Inflammatory macrophage treated with lipopolysaccharide for 1 hour (primary cell): ENCODE results near the gene MOK.
"Not testable (repeated sequence)": the region's sequence is repeated elsewhere in the genome, so short reads cannot be mapped to it uniquely, and the experiment has no call there.

Experiments used
- DNase-seq, 2 donors: peaks; one replicate each; pipeline ENCODE4 v3.0.0-alpha.2; 2020 to 2022

MOK gene

GRCh38 chr14:102304611-102305506 is at the start of gene MOK:
TSS of gene MOK (minus strand) at chr14:102305164. CDS start at chr14:102304968, 196 bp downstream.
- DNase-seq = peak; percentile 93 to 99

- DNase-seq = no peak
Observed at GRCh38 chr14:102353126-102353619, 48.2 kb upstream of the MOK start.

GRCh38 chr14:102352213-102352612 is 47.2 kb upstream of the MOK start:
- DNase-seq = no peak

GRCh38 chr14:102351593-102351992 is 46.6 kb upstream of the MOK start:
- DNase-seq = peak in 1 of 2 donors; percentile 35

GRCh38 chr14:102351023-102351422 is 46.1 kb upstream of the MOK start:
- no peak for DNase-seq

GRCh38 chr14:102348376-102348775 is 43.4 kb upstream of the MOK start:
- no peak for DNase-seq

- no peak for DNase-seq
Observed at GRCh38 chr14:102346645-102347044, 41.7 kb upstream of the MOK start.

GRCh38 chr14:102345232-102345631 is 40.3 kb upstream of the MOK start:
- no peak for DNase-seq

- no peak for DNase-seq
Observed at GRCh38 chr14:102344485-102344884, 39.5 kb upstream of the MOK start.

- no peak for DNase-seq
Observed at GRCh38 chr14:102344084-102344483, 39.1 kb upstream of the MOK start.

GRCh38 chr14:102342238-102342637 is 37.3 kb upstream of the MOK start:
- no peak for DNase-seq

- no peak for DNase-seq
Observed at GRCh38 chr14:102341566-102341965, 36.6 kb upstream of the MOK start.

GRCh38 chr14:102338724-102339123 is 33.8 kb upstream of the MOK start:
- no peak for DNase-seq

- DNase-seq = no peak
Observed at GRCh38 chr14:102335163-102335562, 30.2 kb upstream of the MOK start.

GRCh38 chr14:102333795-102334705 is 29.1 kb upstream of the MOK start:
- peak; percentile 42 to 56 for DNase-seq

GRCh38 chr14:102333390-102333789 is 28.4 kb upstream of the MOK start:
- peak; percentile 28 to 56 for DNase-seq

- DNase-seq = no peak
Observed at GRCh38 chr14:102330806-102331205, 25.8 kb upstream of the MOK start.

GRCh38 chr14:102329381-102329780 is 24.4 kb upstream of the MOK start:
- DNase-seq = not testable (repeated sequence)

GRCh38 chr14:102326583-102326982 is 21.6 kb upstream of the MOK start:
- DNase-seq = no peak

- DNase-seq = no peak
Observed at GRCh38 chr14:102325791-102326345, 20.9 kb upstream of the MOK start.

- peak; percentile 68 to 76 for DNase-seq
Observed at GRCh38 chr14:102323102-102323501, 18.1 kb upstream of the MOK start.

- DNase-seq = no peak
Observed at GRCh38 chr14:102321456-102322422, 16.8 kb upstream of the MOK start.
